GM21360 (cell line): ENCODE data around the gene METTL16.

ENCODE experiments used
- ATAC-seq: cut with Tn5 transposase; IDR thresholded peaks from one replicate; pipeline ENCODE4 v1.9.1; 2021; ENCODE audit warnings: mild to moderate bottlenecking, moderate library complexity; ENCODE audit not compliant: unreplicated experiment

Gene METTL16

DNA sequence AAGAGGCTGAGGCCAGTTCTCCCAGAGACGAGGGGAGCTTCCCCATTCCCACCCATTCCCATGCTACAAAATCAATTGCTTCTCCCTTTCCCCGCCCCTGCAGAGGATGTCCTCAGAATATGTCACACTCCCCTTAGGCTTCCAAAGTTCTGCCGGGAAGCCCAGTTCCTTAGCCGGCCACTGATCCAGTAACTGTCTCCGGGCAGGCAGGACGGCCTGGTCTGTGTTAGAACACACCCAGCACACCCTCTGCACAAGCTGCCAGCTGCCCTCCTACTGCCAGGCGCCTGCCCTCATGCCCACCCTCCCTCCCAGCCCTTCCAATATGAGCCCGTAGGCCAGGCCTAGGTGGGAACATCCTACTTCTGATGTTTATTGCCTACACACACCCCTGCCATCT is 143.3 kb downstream of the METTL16 start:
- no peak for ATAC-seq

DNA sequence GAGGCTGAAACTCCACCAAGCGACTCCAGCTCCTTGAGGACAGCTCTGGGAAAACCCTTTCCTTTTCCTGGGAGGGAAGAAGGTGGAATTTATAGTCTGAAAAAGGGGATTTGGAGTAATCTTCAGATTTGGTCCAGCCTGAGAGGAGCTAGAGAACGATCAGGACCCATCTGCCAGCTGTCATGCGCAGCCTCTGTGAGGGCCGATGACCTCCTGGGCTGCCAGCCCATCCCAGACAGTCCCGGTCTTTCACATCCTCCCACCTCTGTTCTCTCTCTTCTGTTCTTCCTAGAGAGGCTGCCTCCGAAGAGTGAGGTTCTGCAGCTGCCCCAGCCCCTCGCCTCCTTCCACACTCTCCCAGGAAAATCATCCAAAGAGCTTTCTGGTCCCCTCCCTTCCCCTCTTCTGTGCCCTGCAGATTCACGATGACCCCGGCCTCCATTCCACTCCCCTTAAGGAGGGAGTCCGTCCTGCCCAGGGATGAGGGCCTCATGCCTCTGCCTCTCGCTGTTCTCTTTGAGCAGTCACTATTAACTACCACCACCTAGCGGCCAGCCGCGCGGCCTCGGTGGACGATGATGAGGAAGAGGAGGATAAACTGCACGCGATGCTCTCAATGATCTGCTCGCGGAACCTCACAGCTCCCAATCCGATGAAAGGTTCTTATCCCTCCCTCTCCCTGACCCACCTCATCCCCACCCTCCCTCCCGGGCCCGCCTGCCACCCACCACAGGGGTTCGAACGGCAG is 144.8 kb downstream of the METTL16 start:
- ATAC-seq, result no peak
